CD4-positive, alpha-beta T cell (primary cell): ENCODE results near the gene HTN3. TPM values are rescaled to one million over a fixed set of nuclear protein-coding genes. Genes with fewer than 3 reads are reported as not detected.
"Not testable (repeated sequence)": the region's sequence is repeated elsewhere in the genome, so short reads cannot be mapped to it uniquely, and the experiment has no call there.

Experiments used
- ATAC-seq: fragments of 200-7000 bp; cut with Tn5 transposase; one replicate; pipeline ENCODE4 v1.10.0; 2022; ENCODE audit warnings: mild to moderate bottlenecking; ENCODE audit not compliant: poor library complexity
- CTCF ChIA-PET: fragments of 350-600 bp; sonication (Branson Sonifier 250); formaldehyde crosslinking; loops from one replicate; lab custom pipeline; 2021; ENCODE audit warnings: antibody characterized with exemption, inconsistent platforms; lab: Charles Lee
- POLR2A ChIA-PET: fragments of 350-600 bp; sonication (Branson Sonifier 250); formaldehyde crosslinking; loops from one replicate; lab custom pipeline; 2021; ENCODE audit warnings: antibody characterized with exemption, inconsistent platforms; lab: Charles Lee
- DNase-seq, 14 experiments: peaks; one replicate each; pipeline ENCODE4 v3.0.0-alpha.2; 2013 to 2020; ENCODE audit warnings: mixed read lengths in 2 of 14
- H3K27ac ChIP-seq, 2 donors: one replicate each; pipeline versions ENCODE4 v1.5.1 to v1.7.0; 2013; ENCODE audit warnings: low read length in 2 of 2, low read depth in 1 of 2, mild to moderate bottlenecking in 1 of 2
- H3K27me3 ChIP-seq, 2 experiments: 1 replicate in 1 of 2; 2 replicates in 1 of 2; pipeline versions ENCODE4 v1.6.1 to v1.7.0; 2013; ENCODE audit warnings: low read length in 2 of 2, control low read depth in 1 of 2, mild to moderate bottlenecking in 1 of 2, moderate library complexity in 1 of 2; ENCODE audit not compliant: insufficient read depth in 2 of 2, control insufficient read depth in 1 of 2
- H3K36me3 ChIP-seq: one replicate; pipeline ENCODE4 v1.6.1; 2013; ENCODE audit warnings: low read length, control low read depth; ENCODE audit not compliant: insufficient read depth
- H3K4me1 ChIP-seq: one replicate; pipeline ENCODE4 v1.6.1; 2013; ENCODE audit warnings: low read length, control low read depth; ENCODE audit not compliant: insufficient read depth
- H3K4me3 ChIP-seq: one replicate; pipeline ENCODE4 v1.5.1; 2013; ENCODE audit warnings: mild to moderate bottlenecking, low read length, moderate library complexity
- H3K9me3 ChIP-seq, 2 experiments: 1 replicate in 1 of 2; 2 replicates in 1 of 2; pipeline versions ENCODE4 v1.6.1 to v1.7.0; 2013; ENCODE audit warnings: low read length in 2 of 2, mild to moderate bottlenecking in 2 of 2, control low read depth in 1 of 2, moderate library complexity in 1 of 2; ENCODE audit not compliant: control insufficient read depth in 1 of 2, insufficient read depth in 1 of 2
- H3K27ac Mint-ChIP-seq: one replicate; pipeline ENCODE4 v1.8.0; 2020; ENCODE audit warnings: mixed read lengths
- H3K27me3 Mint-ChIP-seq: one replicate; pipeline ENCODE4 v1.8.0; 2021; ENCODE audit warnings: mixed read lengths
- H3K36me3 Mint-ChIP-seq: one replicate; pipeline ENCODE4 v1.8.0; 2021; ENCODE audit warnings: low read depth, mixed read lengths
- H3K4me1 Mint-ChIP-seq: one replicate; pipeline ENCODE4 v1.8.0; 2021; ENCODE audit warnings: low read depth, mixed read lengths
- H3K4me3 Mint-ChIP-seq: one replicate; pipeline ENCODE4 v1.8.0; 2020; ENCODE audit warnings: mild to moderate bottlenecking, mixed read lengths
- H3K9me3 Mint-ChIP-seq: one replicate; pipeline ENCODE4 v1.8.0; 2020; ENCODE audit warnings: mixed read lengths
- intact Hi-C, 2 experiments: fragments of 100-400 bp; cut with DNase I in 1 of 2; cut with micrococcal nuclease in 1 of 2; formaldehyde crosslinking; loops; one replicate each; pipeline versions ENCODE4 v1.15.1 to v1.9.0; 2023 to 2025; cut with DNase I, micrococcal nuclease
- total RNA-seq, 174 experiments: library from RNA in 2 of 174; stranded (reverse) in 2 of 174; gene quantifications; one replicate each; pipeline ENCODE4 v1.2.3 and lab custom pipeline; 2021 to 2026
- TF ChIP-seq, protein P1 (sequence below): fragments of 200-600 bp; IDR thresholded peaks from one replicate; pipeline ENCODE4 v1.8.0; 2022; ENCODE audit warnings: antibody characterized with exemption, mild to moderate bottlenecking

Gene HTN3
- total RNA-seq, 2 experiments from 2014 or later: not detected

DNA sequence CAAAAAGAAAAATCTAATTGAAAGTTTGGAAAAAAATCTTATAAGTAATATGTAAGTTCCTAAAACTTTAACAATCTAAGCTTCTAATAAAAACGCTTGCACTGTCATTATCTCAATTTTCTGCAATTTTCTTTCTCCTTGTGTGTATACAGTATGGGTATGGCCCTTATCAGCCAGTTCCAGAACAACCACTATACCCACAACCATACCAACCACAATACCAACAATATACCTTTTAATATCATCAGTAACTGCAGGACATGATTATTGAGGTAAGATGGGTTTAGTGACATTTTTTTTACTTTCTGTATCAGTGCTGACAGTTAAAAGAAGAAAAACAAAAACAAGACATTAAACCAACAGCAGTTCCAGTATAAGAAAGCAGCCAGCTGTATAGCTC is 27.5 kb upstream of the HTN3 start:
- no peaks in the 10 kb centered on the region for H3K9me3 Mint-ChIP-seq
- ATAC-seq (no peak), DNase-seq (no peak)
- Histone ChIP-seq H3K36me3 (no peaks in the 10 kb centered on the region), H3K4me3 (no peak overlapping the region), H3K27me3 (no peaks in the 10 kb centered on the region), H3K4me1 (no peaks in the 10 kb centered on the region), H3K27ac (no peak overlapping the region), H3K9me3 (no peaks in the 10 kb centered on the region)
- intact Hi-C loops: no loop called here
- H3K36me3 Mint-ChIP-seq: no peaks in the 10 kb centered on the region
- ChIA-PET CTCF (interaction anchor here (1.4 kb wide), 1 partner anchor 12 kb away, joined by 3 read pairs; no protein-coding TSS in a partner anchor), POLR2A (no interaction called here)
- no peak overlapping the region for H3K4me3 Mint-ChIP-seq
- H3K27me3 Mint-ChIP-seq: no peaks in the 10 kb centered on the region
- H3K27ac Mint-ChIP-seq: no peak overlapping the region
- H3K4me1 Mint-ChIP-seq: no peaks in the 10 kb centered on the region
- TF ChIP-seq, protein P1, sequence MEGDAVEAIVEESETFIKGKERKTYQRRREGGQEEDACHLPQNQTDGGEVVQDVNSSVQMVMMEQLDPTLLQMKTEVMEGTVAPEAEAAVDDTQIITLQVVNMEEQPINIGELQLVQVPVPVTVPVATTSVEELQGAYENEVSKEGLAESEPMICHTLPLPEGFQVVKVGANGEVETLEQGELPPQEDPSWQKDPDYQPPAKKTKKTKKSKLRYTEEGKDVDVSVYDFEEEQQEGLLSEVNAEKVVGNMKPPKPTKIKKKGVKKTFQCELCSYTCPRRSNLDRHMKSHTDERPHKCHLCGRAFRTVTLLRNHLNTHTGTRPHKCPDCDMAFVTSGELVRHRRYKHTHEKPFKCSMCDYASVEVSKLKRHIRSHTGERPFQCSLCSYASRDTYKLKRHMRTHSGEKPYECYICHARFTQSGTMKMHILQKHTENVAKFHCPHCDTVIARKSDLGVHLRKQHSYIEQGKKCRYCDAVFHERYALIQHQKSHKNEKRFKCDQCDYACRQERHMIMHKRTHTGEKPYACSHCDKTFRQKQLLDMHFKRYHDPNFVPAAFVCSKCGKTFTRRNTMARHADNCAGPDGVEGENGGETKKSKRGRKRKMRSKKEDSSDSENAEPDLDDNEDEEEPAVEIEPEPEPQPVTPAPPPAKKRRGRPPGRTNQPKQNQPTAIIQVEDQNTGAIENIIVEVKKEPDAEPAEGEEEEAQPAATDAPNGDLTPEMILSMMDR: no peak

DNA sequence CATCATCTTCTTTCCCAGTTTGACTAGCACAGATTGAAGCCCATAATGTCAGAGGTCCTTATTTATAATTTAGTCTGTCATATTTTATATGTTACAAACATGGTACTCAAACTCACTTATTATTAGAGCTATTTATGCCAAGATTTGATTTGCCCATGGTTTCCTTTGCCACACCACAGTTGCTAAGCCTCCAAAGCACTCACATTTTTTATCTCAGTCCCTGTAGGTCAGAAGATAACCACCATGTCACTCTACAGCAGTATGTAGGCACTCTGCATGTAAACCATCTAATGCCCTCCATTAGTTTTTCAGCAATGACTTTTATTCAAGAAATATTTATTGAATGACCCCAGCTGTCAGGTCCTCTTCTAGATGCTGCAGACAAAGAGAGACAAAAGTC is 25.8 kb upstream of the HTN3 start:
- DNase-seq (no peak), ATAC-seq (no peak)
- no peak overlapping the region for H3K27ac Mint-ChIP-seq
- H3K9me3 Mint-ChIP-seq: no peaks in the 10 kb centered on the region
- Histone ChIP-seq H3K36me3 (no peaks in the 10 kb centered on the region), H3K9me3 (no peaks in the 10 kb centered on the region), H3K27me3 (no peaks in the 10 kb centered on the region), H3K27ac (no peak overlapping the region), H3K4me3 (no peak overlapping the region), H3K4me1 (no peaks in the 10 kb centered on the region)
- POLR2A ChIA-PET: no interaction called here
- H3K27me3 Mint-ChIP-seq: no peaks in the 10 kb centered on the region
- CTCF ChIA-PET: no interaction called here
- intact Hi-C loops: no loop called here
- H3K36me3 Mint-ChIP-seq: no peaks in the 10 kb centered on the region
- H3K4me1 Mint-ChIP-seq: no peaks in the 10 kb centered on the region
- no peak overlapping the region for H3K4me3 Mint-ChIP-seq
- TF ChIP-seq, protein P1: no peak

DNA sequence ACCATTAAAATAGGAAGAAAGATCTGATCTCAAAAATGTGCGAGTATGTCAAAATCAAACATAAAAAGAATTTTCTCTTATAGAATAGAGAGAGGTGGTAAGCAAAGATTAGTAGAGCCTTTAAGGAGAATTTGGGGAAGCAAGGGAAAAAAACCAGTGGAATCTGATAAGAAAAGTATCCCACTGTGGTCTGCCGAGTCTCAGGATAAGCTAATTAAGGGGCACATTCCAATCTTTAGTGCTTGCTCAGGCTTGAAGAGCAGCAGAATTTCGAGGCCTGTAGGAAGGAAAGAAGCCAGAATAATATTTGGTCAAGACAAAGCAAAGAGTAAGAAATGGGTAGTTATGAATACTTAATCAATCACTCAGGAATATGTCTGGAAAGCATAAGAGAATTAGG is 19.5 kb upstream of the HTN3 start:
- Histone ChIP-seq H3K4me3 (no peak overlapping the region), H3K27me3 (no peaks in the 10 kb centered on the region), H3K9me3 (peaks cover 0 to 2% of the 10 kb centered on the region in 2 experiments), H3K27ac (no peak overlapping the region), H3K36me3 (no peaks in the 10 kb centered on the region), H3K4me1 (no peaks in the 10 kb centered on the region)
- no peaks in the 10 kb centered on the region for H3K27me3 Mint-ChIP-seq
- H3K9me3 Mint-ChIP-seq: no peaks in the 10 kb centered on the region
- ATAC-seq (no peak), DNase-seq (no peak)
- no peak overlapping the region for H3K4me3 Mint-ChIP-seq
- intact Hi-C loops: no loop called here
- TF ChIP-seq, protein P1: no peak
- CTCF ChIA-PET: no interaction called here
- H3K4me1 Mint-ChIP-seq: no peaks in the 10 kb centered on the region
- no peak overlapping the region for H3K27ac Mint-ChIP-seq
- POLR2A ChIA-PET: no interaction called here
- H3K36me3 Mint-ChIP-seq: no peaks in the 10 kb centered on the region

DNA sequence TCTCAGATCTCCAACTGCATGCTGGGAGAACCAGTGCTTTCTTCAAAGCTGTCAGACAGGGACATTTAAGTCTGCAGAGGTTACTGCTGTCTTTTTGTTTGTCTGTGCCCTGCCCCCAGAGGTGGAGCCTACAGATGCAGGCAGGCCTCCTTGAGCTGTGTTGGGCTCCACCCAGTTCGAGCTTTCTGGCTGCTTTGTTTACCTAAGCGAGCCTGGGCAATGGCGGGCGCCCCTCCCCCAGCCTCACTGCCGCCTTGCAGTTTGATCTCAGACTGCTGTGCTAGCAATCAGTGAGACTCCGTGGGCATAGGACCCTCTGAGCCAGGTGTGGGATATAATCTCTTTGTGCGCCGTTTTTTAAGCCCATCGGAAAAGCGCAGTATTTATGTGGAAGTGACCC is 9.3 kb upstream of the HTN3 start:
- H3K4me3 ChIP-seq, H3K36me3 Mint-ChIP-seq, POLR2A ChIA-PET, H3K36me3 ChIP-seq, H3K9me3 ChIP-seq, CTCF ChIA-PET, H3K27me3 Mint-ChIP-seq, intact Hi-C loops, H3K4me1 Mint-ChIP-seq, H3K4me3 Mint-ChIP-seq, H3K4me1 ChIP-seq, H3K9me3 Mint-ChIP-seq, H3K27ac Mint-ChIP-seq, H3K27me3 ChIP-seq, ATAC-seq, H3K27ac ChIP-seq, DNase-seq: not testable (repeated sequence)
